NCI-H526 treated with DMSO at 0.1 percent for 48 hours (cell line): Measurements from ENCODE around the gene COPG1.
A peak's percentile ranks its signal among the peaks of the same experiment; 100 is the strongest.

Experiments used
- DNase-seq: peaks from one replicate; lab custom pipeline; 2025; lab: John Stamatoyannopoulos, UW

COPG1 gene

GRCh38 chr3:129278966-129279906, 29.8 kb downstream of the COPG1 start:
- DNase-seq: peak; percentile 30

GRCh38 chr3:129280183-129280582, 30.8 kb downstream of the COPG1 start:
- DNase-seq: no peak

GRCh38 chr3:129281726-129282125, 32.3 kb downstream of the COPG1 start:
- DNase-seq: no peak

GRCh38 chr3:129282727-129283327, 33.4 kb downstream of the COPG1 start:
- peak; percentile 36 for DNase-seq

- no peak for DNase-seq
These were observed 36.7 kb downstream of the COPG1 start for GRCh38 chr3:129286081-129286480.

DNA sequence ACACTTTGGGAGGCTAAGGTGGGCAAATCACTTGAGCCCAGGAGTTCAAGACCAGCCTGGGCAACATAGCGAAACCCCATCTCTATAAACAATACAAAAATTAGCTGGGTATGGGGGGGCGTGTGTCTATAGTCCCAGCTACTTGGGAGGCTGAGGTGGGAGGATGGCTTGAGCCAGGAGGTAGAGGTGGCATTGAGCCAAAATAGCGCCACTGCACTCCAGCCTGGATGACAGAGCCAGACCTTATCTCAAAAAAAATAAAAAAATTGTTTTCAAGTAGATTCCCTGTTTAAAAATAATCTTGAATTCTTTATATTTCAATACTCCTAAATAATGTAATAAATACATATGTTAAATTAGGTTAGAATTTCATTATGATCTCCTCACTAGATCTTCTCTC, 39.0 kb downstream of the COPG1 start:
- no peak for DNase-seq

DNA sequence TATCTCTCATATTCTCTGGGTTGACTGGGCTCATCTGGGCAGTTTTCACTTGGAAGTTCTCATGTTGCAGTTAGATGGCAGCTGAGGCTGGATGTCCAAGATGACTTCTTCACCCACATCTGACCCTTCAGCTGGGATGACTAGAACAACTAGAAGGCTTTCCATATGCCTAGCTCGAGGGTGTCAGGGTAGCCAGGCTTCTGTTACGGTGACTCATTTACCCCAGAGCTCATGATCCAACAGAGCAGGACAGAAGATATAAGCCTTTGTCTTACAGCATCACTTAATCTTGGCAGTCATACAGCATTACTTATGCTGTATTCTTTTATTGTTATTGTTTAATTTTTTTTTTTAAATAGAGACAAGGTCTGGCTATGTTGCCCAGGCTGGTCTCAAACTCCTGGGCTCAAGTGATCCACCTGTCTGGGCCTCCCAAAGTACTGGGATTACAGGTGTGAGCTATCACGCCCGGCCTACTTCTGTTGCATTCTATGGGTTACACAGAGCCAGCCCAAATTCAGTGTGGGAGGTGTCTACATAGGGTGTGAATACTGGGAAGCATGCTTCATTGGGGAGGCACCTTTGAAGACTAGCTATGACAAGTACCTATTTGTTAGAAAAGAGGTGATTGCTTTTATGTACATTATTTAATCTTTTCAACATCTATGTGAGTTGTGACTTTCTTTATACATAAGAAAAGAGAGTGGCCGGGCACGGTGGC, 40.0 kb downstream of the COPG1 start:
- no peak for DNase-seq

DNA sequence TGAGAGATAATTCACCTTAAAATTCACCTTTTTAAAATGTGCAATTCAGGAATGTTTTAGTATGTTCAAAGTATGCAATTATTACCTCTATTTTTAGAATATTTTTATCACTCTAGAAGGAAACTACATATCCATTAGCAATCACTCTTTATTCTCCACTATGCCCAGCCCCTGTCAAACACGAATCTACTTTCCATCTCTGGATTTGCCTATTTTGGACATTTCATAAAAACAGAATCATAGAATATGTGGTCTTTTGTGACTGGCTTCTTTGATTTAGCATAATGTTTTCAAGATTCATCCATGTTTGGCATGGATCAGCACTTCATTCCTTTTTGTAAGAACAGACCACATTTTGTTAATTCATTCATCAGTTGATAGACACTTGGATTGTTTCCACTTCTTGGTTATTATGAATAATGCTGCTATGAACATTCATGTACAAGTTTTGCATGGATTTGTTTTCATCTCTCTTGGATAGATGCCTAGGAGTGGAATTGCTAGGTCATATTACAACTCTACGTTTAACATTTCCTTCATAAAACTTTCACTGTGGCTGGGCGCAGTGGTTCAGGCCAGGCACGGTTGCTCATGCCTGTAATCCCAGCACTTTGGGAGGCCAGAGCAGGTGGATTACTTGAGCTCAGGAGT, 42.0 kb downstream of the COPG1 start:
- DNase-seq: peak; percentile 74

DNA sequence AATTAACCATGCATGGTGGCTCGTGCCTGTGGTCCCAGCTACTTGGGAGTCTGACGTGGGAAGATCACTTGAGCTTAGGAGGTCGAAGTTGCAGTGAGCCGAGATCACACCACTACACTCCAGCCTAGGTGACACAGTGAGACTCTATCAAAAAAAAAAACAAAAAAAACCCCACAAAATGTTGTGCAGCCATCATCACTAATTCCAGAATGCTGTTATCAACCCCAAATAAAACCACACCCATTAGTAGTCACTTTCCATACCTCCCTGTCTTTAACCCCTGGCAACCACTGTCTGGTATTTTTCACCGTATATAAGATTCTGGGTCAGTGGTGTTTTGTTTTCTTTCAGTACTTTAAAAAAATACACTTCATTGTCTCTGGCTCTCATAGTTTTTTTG, 45.9 kb downstream of the COPG1 start:
- no peak for DNase-seq

DNA sequence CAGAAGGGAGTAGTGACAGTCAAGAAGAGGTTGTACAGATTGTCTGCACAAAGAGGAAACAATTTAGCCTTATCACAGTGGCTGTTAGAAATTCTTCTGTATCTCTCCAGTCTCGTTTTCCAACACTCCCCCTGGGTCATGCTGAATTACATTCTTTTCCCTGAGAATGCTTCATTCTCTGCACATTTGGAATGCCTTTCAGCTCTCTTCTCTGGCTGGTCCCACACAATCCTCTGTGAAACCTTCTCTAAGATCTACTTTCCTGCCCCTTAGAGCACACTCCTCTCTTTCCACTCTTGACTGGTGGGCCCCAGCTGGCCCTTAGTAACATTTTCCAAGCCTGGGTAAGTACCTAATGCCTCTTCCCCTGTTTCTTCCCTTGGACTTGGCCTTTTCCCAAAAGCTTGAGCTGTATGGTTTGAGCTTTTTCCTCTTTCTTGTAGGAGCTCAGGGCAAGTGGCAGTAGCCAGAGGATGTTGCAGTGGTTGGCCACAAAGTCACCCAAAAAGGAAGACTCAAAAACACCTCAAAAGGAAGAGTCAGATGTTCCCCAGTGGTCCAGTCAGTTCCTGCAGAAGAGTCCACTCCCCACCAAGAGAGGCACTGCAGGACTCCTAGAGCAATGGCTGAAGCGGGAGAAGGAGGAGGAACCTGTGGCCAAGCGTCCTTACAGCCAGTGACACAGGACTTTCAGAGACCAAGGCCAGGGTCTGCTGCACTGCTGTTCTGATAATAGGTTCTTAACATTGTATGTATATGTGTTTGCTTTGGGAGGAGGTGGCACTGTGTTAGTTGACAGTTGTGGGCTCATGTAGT, 54.9 kb downstream of the COPG1 start:
- DNase-seq: no peak

GRCh38 chr3:129304962-129305222, 55.5 kb downstream of the COPG1 start:
- DNase-seq: no peak

GRCh38 chr3:129305592-129306091, 56.2 kb downstream of the COPG1 start:
- peak; percentile 88 for DNase-seq

DNA sequence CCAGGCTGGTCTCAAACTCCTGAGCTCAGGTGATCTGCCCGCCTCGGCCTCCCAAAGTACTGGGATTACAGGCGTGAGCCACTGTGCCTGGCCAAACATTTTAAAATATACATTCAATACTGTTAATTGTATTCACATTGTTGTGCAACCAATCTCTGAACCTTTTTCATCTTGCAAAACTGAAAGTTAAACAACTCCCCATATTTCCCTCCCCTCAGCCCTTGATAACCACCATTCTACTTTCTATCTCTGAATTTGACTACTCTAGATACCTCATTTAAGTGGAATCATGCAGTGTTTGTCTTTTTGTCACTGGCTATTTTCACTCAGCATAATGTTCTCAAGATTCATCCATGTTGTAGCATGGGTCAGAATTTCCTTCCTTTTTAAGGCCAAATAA, 59.2 kb downstream of the COPG1 start:
- DNase-seq: no peak

DNA sequence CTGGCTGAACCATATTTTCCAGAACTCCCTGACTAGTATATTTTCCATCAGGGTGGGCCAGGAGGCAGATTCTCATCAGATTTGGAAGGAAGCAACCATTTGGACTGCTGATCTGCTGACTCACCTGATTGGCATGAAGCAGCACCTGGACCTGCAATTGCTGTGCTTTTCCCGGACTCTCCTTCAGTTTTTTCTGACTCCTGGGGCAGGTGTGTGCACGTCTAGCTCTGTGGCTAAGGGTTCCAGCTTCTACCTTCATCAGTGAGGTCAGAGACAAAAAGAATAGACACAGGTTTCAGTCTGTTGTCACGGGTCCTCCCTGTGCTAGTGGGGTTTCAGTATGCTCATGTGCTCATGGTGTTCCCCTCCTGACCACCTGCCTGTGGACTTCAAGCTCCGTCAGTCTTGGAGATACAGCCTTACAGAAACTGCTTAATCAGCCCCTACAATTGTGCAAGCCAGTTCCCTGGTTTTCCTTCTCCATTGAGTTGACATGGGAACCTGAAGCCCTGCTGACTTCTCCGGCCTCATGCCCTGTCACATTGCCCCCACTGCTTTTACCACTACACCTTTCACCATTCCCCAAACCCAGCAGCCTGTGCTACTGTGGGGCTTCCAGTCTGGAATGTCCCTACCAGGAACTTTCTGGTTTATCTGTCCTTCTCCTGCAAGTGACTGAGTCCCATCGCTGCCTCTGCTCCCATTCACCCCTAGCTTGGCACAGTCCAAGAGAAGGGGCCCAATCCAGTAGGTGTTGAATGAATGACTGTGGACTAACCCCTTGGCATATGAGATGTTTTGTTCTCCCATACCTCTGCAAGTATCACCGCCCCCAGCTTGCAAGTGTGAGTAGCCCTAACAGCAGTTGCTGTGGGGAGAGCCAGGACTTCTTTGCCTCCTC, 61.0 kb downstream of the COPG1 start:
- DNase-seq: no peak

DNA sequence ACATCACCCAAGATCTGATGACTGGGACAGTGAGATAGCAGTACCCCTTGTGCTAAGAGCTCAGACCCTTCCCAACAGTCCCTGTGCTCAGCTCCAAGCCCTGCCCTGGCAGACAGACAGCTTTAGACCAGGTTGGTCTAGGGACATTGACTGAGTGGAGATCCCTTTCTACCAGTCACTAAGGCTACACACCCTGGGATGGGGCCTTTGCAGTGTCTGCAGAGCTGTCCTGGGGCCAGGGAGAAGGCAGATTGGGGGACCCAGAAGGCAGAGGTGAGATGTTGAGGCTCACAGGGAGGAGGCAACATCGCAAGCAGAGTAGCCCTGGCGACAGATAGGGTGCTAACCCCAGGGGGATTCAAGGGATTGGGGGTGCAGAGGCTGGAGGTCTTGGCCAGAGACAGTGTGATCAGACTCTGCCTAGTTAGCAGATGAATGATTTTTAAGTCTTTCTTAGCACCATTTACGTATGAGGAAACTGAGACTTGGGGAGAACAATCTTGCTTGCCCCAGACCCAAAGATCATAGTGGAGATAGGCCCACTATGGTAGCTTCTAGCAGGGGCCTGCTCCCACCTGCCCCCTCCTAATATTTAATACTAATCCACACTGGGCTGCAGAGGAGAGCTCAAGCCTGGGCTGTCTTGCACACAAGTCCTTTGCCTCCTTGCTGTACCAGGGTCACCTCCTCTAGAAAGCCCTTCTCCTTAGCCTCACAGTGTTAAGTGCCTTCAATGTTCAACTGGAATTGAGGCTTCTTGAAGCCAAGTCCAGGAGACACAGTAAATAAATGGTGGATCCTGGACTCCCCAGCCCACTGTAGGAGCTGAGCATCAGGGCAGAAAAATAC, 61.9 kb downstream of the COPG1 start:
- no peak for DNase-seq

- no peak for DNase-seq
These were observed 62.7 kb downstream of the COPG1 start for GRCh38 chr3:129312021-129312639.

DNA sequence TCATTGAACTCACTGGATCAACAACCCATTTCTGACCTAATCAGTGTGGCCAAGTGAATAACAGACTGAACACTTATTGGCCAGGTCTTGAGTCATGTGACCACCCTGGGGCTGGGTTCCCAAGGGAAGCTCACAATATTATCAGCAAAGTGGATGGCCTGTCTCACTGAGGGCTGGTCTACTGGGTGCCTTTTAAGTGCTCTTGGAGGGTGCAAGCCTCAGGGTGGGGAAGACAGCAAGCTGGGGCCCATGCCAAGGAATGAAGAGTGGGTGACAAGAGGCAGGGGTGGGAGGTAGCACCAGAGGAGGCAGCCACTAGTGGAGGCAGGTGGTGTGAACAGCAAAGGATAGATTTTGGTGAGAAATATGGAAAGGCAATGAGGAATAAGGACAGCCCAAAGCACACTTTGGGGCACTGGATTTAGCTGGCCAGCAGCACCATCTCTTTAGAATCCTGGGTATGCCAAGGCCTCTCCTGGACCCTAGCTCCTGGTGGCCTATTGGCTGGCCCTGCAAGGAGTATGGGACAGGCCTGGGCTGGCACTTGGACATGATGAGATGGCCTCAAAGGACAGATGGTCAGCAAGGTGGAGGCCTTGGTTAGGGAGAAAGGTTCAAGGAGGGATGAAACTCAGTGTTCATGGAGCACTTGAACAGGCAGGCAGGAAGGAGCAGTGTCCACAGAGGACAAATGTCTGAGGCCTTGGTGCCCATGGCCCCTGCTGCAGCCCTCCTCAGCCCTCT, 63.4 kb downstream of the COPG1 start:
- no peak for DNase-seq

DNA sequence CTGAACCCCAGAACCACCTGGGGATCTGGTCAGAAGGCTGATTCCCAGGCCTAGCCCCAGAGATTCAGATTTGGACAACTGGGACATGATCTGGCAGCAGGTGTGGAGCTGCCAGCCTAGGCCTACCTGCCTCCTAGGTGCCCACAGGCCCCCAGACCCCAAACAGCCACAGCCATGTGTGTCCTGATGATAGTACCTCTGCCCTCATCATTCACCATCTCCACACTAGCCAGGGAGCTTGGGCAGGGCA, 63.9 kb downstream of the COPG1 start:
- DNase-seq: no peak
